PC-9 (cell line): ENCODE results near the gene MLEC. TPM values are rescaled to one million over a fixed set of nuclear protein-coding genes. Genes with fewer than 3 reads are reported as not detected.

ENCODE experiments used
- BruUV-seq: library from RNA; stranded (reverse); fragments of 400-500 nt; replicated peaks from 2 replicates; lab custom pipeline; 2021; lab: Mats Ljungman, UMichigan
- CTCF ChIA-PET: fragments of 300-600 bp; sonication (Branson Sonifier 250); formaldehyde crosslinking; loops from one replicate; lab custom pipeline; 2022; ENCODE audit warnings: antibody characterized with exemption; lab: Charles Lee
- POLR2A ChIA-PET: fragments of 300-600 bp; sonication (Branson Sonifier 250); formaldehyde crosslinking; loops from one replicate; lab custom pipeline; 2022; ENCODE audit warnings: antibody characterized with exemption; ENCODE audit not compliant: unreplicated experiment; lab: Charles Lee
- DNase-seq, 2 experiments: peaks; one replicate each; pipeline versions ENCODE4 v3.0.0 to v3.0.0-alpha.2; 2015 to 2022; ENCODE audit warnings: mixed read lengths in 1 of 2
- H2AFZ ChIP-seq: fragments of 200-600 bp; sonication (generic); 2 replicates; pipeline ENCODE4 v1.8.1; 2017; ENCODE audit warnings: antibody characterized with exemption
- H3F3A ChIP-seq: fragments of 200-600 bp; sonication (generic); 2 replicates; pipeline ENCODE4 v1.8.1; 2017; ENCODE audit warnings: antibody characterized with exemption, mild to moderate bottlenecking, low read depth; ENCODE audit not compliant: insufficient read depth
- H3K27ac ChIP-seq: fragments of 200-600 bp; sonication (generic); 2 replicates; pipeline ENCODE4 v1.6.1; 2016; ENCODE audit warnings: mixed run types
- H3K27me3 ChIP-seq: fragments of 200-600 bp; sonication (generic); 2 replicates; pipeline ENCODE4 v1.6.1; 2016; ENCODE audit warnings: low read depth, mixed run types; ENCODE audit not compliant: insufficient read depth
- H3K36me3 ChIP-seq: fragments of 200-600 bp; sonication (generic); 2 replicates; pipeline ENCODE4 v1.6.1; 2016; ENCODE audit warnings: low read depth, mixed run types
- H3K4me1 ChIP-seq: fragments of 200-600 bp; sonication (generic); replicated peaks from 2 replicates; pipeline ENCODE4 v1.6.1; 2016; ENCODE audit warnings: mixed run types; ENCODE audit not compliant: insufficient read depth
- H3K4me2 ChIP-seq: fragments of 200-600 bp; sonication (generic); 2 replicates; pipeline ENCODE4 v1.6.1; 2017; ENCODE audit warnings: mixed run types
- H3K4me3 ChIP-seq: fragments of 200-600 bp; sonication (generic); 2 replicates; pipeline ENCODE4 v1.6.1; 2016; ENCODE audit warnings: mixed run types
- H3K79me2 ChIP-seq: fragments of 200-600 bp; sonication (generic); 2 replicates; pipeline ENCODE4 v1.6.1; 2017; ENCODE audit warnings: low read depth, mixed run types
- H3K9me2 ChIP-seq: fragments of 200-600 bp; sonication (generic); 2 replicates; pipeline ENCODE4 v1.8.1; 2017; ENCODE audit warnings: mild to moderate bottlenecking; ENCODE audit not compliant: insufficient read depth
- H3K9me3 ChIP-seq: fragments of 200-600 bp; sonication (generic); 2 replicates; pipeline ENCODE4 v1.8.1; 2016; ENCODE audit warnings: low read depth; ENCODE audit not compliant: insufficient read depth
- H4K20me1 ChIP-seq: fragments of 200-600 bp; sonication (generic); 2 replicates; pipeline ENCODE4 v1.8.1; 2017; ENCODE audit not compliant: insufficient read depth
- EZH2 ChIP-seq: fragments of 200-600 bp; sonication (generic); IDR thresholded peaks from 2 replicates; pipeline ENCODE4 v1.8.0; 2017; ENCODE audit warnings: antibody characterized with exemption, low read depth
- intact Hi-C: fragments of 100-400 bp; cut with micrococcal nuclease; formaldehyde crosslinking; loops from one replicate; pipeline ENCODE4 v1.10.0; 2022; ENCODE audit not compliant: unreplicated experiment
- total RNA-seq: library from RNA; stranded (reverse); gene quantifications from 2 replicates; pipeline ENCODE4 v1.2.3, GENCODE V29; 2021
- TF ChIP-seq, protein P1 (sequence below): fragments of 200-600 bp; sonication (generic); conservative IDR thresholded peaks from 2 replicates; pipeline ENCODE4 v1.6.1; 2017; ENCODE audit warnings: mixed run types, antibody characterized with exemption, mild to moderate bottlenecking, moderate library complexity

MLEC gene
- total RNA-seq, 1 experiment from 2014 or later, result 131 TPM

DNA sequence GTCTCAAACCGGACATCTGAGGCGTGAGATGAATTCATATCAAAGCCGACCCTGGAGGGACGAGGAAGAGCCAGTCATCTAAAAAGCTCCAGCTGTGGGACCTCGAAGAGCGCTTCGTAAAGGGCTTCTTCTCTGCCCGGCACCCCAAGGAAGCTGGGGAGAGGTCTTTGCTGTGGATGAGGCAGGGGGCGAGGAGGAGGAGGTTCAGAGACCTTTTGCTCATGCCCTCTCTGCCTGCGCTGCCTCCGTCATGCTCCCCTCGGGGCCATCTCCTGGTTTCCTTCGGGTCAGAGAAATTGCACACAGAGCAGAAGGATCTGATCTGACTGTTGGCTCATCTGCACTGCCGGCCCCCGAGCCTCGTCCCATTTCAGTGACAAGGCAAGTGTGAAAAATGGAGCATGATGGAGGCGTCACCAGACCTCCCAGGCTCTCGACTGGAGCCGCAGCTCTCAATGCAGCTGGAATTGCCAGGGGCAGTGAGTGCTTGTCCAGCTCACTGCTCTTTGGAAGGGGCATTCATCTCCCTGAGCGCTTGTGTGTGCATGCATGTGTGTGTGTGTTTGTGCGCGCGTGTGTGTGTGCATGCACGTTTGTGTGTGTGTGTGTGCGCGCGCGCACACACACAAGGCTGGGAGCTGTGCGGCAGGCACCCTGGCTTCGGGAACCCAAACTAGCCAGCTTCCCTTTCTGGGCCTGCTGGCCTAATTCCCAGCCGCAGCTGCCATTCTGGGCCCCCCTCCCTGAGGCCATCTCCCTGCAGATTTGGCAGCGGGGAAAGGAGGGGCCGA lies 37.3 kb upstream of the MLEC start:
- intact Hi-C loops, result loop anchor here (1.0 to 10.0 kb wide), 6 partner anchors 66 to 448 kb away; no protein-coding TSS in a partner anchor
- no TSS peak for BruUV-seq
- ChIA-PET POLR2A (interaction anchor here (0.6 to 0.7 kb wide), 5 partner anchors 47 to 1147 kb away, joined by 3 to 5 read pairs (median 3); partner anchors contain the start of gene POP5), CTCF (interaction anchor here (0.6 to 1.4 kb wide), 14 partner anchors 15 to 1590 kb away, joined by 3 to 21 read pairs (median 6); no protein-coding TSS in a partner anchor)
- Histone ChIP-seq H3K4me1 (peaks cover 5% of the 10 kb centered on the region; the same call in 1 of the 2 replicates), H3K27me3 (peaks cover 4% of the 10 kb centered on the region), H3K27ac (no peak overlapping the region), H3K9me2 (no peaks in the 10 kb centered on the region), H2AFZ (peak overlapping the region; percentile 68; the same call in 1 of the 2 replicates), H3K4me2 (peak overlapping the region; percentile 92), H3K79me2 (no peaks in the 10 kb centered on the region), H3F3A (no peaks in the 10 kb centered on the region), H3K36me3 (no peaks in the 10 kb centered on the region), H4K20me1 (no peaks in the 10 kb centered on the region), H3K4me3 (peak overlapping the region; percentile 53; the same call in 1 of the 2 replicates), H3K9me3 (no peaks in the 10 kb centered on the region)
- TF ChIP-seq, protein P1, sequence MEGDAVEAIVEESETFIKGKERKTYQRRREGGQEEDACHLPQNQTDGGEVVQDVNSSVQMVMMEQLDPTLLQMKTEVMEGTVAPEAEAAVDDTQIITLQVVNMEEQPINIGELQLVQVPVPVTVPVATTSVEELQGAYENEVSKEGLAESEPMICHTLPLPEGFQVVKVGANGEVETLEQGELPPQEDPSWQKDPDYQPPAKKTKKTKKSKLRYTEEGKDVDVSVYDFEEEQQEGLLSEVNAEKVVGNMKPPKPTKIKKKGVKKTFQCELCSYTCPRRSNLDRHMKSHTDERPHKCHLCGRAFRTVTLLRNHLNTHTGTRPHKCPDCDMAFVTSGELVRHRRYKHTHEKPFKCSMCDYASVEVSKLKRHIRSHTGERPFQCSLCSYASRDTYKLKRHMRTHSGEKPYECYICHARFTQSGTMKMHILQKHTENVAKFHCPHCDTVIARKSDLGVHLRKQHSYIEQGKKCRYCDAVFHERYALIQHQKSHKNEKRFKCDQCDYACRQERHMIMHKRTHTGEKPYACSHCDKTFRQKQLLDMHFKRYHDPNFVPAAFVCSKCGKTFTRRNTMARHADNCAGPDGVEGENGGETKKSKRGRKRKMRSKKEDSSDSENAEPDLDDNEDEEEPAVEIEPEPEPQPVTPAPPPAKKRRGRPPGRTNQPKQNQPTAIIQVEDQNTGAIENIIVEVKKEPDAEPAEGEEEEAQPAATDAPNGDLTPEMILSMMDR, result peak; percentile 49; the same call in 1 of the 2 replicates
- TF ChIP-seq EZH2, result no peak
- no peak for DNase-seq

DNA sequence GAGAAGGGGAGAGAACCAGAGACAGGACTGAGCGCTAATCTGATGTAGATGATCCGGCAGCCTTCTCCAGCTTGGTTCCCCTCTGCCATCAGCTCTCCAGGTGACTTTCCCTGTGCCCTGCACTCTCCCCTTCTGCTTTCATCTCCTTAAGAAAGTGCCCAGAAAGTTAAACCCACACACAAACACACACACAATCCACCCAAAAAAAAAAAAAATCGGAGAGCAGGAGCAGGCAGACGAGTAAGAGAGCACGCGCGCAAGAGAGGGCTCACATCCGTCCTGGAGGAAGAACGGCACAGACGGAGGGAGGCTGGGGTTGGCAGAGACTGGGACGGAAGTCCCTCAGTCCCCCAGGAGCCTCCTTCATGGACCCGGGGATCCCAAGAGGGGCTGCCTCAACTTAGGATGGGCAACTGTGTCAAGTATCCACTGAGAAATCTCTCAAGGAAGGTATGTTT lies 36.7 kb upstream of the MLEC start:
- H4K20me1 ChIP-seq, result no peaks in the 10 kb centered on the region
- no peak overlapping the region for H2AFZ ChIP-seq
- CTCF ChIA-PET, result interaction anchor here (0.6 to 0.7 kb wide), 3 partner anchors 67 to 1590 kb away, joined by 3 to 6 read pairs (median 5); no protein-coding TSS in a partner anchor
- H3K36me3 ChIP-seq, result no peaks in the 10 kb centered on the region
- H3K9me2 ChIP-seq, result no peaks in the 10 kb centered on the region
- TF ChIP-seq, protein P1, result no peak
- TF ChIP-seq EZH2, result no peak
- no peak for DNase-seq
- H3F3A ChIP-seq, result no peaks in the 10 kb centered on the region
- no peak overlapping the region for H3K4me2 ChIP-seq
- no peaks in the 10 kb centered on the region for H3K27me3 ChIP-seq
- H3K4me1 ChIP-seq, result peaks cover 5% of the 10 kb centered on the region; the same call in 1 of the 2 replicates
- no peak overlapping the region for H3K27ac ChIP-seq
- intact Hi-C loops, result no loop called here
- H3K4me3 ChIP-seq, result no peak overlapping the region
- H3K79me2 ChIP-seq, result no peaks in the 10 kb centered on the region
- BruUV-seq, result no TSS peak
- POLR2A ChIA-PET, result no interaction called here
- H3K9me3 ChIP-seq, result no peaks in the 10 kb centered on the region

DNA sequence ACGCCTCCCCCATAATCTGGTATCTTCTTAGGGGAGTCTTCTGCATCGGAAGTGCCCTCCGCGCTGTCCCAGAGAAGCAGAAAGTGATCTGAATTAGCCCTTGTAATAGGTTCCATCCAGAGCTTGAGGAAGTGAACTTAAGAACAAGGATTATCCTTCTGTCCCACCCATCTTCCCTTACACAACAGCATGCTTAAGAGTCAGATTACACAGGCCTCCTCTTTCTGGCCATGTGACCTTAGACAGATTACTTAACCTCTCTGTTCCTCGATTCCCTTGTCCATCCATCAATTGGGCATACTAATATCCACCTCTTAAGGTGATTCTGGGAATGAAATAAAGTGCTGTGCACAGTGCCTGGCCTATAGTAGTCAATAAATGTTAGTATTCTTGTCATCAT lies 35.1 kb upstream of the MLEC start:
- intact Hi-C loops, result no loop called here
- H3K36me3 ChIP-seq, result no peaks in the 10 kb centered on the region
- H3K27me3 ChIP-seq, result no peaks in the 10 kb centered on the region
- H3K9me3 ChIP-seq, result no peaks in the 10 kb centered on the region
- H3K4me1 ChIP-seq, result peaks cover 5% of the 10 kb centered on the region; the same call in 1 of the 2 replicates
- no peak overlapping the region for H3K4me2 ChIP-seq
- DNase-seq, result no peak
- H3K27ac ChIP-seq, result no peak overlapping the region
- POLR2A ChIA-PET, result no interaction called here
- no peak overlapping the region for H2AFZ ChIP-seq
- CTCF ChIA-PET, result no interaction called here
- TF ChIP-seq, protein P1, result no peak
- no peak for TF ChIP-seq EZH2
- no peaks in the 10 kb centered on the region for H4K20me1 ChIP-seq
- BruUV-seq, result no TSS peak
- no peaks in the 10 kb centered on the region for H3K79me2 ChIP-seq
- no peaks in the 10 kb centered on the region for H3K9me2 ChIP-seq
- no peak overlapping the region for H3K4me3 ChIP-seq
- H3F3A ChIP-seq, result no peaks in the 10 kb centered on the region
